Ramos (cell line): ENCODE data around the gene FAM110C.

Experiments used
- in situ Hi-C: fragments of 300-500 bp; cut with MboI; formaldehyde crosslinking; loops from one replicate; pipeline ENCODE4 v1.14.3; 2022; ENCODE audit warnings: low sequenced_read_pairs; ENCODE audit not compliant: unreplicated experiment

The FAM110C gene

DNA sequence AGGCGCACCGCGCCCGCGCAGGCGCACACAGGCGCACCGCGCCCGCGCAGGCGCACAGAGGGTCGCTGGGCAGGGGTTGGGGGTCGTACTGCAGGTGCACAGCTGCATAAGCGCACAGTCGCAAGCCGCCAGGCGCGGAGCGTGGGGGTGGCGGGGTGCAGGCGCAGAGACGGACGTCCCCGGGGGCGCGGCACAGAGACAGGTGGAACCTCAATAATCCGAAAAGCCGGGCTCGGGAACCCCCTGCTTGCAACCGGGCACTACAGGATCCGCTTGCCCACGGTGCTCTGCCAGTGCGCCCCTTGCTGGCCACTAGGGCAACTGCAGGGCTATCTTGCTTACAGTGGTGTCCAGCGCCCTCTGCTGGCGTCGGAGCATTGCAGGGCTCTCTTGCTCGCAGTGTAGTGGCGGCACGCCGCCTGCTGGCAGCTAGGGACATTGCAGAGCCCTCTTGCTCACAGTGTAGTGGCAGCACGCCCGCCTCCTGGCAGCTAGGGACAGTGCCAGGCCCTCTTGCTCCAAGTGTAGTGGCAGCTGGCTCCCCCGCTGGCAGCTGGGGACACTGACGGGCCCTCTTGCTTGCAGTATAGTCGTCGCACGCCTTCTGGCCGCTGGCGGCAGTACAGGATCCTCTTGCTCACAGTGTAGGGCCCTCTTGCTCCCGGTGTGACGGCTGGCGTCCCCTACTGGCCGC lies 34.9 kb downstream of the FAM110C start:
- in situ Hi-C loops, result no loop called here

DNA sequence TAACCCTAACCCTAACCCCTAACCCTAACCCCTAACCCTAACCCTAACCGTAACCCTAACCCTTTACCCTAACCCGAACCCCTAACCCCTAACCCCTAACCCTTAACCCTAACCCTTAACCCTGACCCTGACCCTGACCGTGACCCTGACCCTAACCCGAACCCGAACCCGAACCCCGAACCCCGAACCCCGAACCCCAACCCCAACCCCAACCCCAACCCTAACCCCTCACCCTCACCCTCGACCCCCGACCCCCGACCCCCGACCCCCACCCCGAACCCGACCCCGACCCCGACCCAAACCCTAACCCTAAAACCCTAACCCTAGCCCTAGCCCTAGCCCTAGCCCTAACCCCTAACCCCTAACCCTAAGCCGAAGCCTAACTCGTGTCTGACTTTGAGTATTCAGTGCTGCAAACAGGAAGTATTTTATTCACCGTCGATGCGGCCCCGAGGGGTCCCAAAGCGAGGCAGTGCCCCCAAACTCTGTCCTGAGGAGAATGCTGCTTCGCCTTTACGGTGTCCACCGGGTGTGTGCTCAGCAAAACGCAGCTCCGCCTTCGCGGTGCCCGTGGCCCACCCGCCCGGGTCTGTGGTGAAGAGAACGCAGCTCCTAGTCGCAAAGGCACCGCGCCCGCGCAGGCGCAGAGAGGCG lies 36.0 kb downstream of the FAM110C start:
- in situ Hi-C loops, result no loop called here
